Measurements from ENCODE around the gene CBLB.
"Not testable (repeated sequence)": the region's sequence is repeated elsewhere in the genome, so short reads cannot be mapped to it uniquely, and the experiment has no call there.

Gene CBLB

GRCh38 chr3:105788593-105788992, 80.2 kb downstream of the CBLB start:
- no peak for DNase-seq

DNA sequence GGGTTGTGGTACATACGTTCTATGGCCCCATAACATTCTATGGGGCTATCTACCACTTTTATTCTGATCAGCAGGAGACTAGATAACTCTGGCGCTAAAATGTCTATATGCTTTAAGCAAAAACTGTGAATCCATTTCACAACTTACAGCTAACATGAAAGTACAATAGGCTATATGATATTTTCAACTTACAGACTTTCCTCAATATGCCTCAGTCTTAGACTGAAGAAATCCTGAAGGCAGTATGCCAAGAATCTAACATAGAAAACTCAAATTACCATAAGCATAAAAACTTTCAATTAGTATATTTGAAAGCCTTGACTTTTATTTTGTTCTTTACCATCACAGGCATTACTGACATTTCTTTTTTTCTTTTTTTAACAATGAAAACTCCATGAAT, 81.4 kb downstream of the CBLB start:
- no peak for DNase-seq

DNA sequence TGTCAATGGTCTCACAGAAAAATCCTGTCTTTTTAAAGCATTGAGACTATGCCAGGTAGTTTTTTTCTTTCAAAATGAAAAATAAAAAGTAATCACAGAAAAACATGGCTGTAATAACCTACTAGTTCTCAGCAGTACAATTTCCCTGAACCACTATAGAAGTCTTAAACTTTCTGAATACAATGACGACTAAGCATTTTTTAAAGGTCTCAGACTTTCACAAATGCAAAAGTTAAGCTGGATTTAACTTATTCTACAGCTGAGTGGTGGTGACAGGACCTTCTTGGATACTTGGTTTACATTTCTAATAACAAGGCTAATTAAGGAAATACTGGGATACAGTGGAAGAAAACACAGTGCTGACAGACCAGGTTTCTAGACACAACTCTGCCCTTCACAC, 81.8 kb downstream of the CBLB start:
- no peak for DNase-seq

DNA sequence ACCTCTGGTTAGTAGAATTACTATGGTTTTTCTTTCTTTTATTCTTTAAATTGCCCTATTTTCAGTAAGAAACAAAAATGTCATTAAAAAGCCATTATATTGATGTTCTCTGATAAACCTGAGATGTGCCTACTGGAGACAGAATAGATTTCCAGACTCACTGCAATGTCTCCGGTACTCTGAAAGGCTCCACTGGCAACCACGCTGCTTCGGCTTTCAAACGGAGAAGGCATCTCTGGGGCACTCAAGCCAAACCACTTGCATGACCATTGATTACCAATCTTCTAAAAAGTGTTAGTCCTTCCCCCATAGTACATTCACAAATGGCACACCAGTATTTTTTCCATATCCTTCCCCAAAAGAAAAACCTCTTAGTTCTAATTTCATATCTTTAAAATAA, 82.6 kb downstream of the CBLB start:
- DNase-seq = peak in 1 of 51 donors; percentile 3

- DNase-seq = no peak
Measured at GRCh38 chr3:105785803-105786202, 83.0 kb downstream of the CBLB start.

DNA sequence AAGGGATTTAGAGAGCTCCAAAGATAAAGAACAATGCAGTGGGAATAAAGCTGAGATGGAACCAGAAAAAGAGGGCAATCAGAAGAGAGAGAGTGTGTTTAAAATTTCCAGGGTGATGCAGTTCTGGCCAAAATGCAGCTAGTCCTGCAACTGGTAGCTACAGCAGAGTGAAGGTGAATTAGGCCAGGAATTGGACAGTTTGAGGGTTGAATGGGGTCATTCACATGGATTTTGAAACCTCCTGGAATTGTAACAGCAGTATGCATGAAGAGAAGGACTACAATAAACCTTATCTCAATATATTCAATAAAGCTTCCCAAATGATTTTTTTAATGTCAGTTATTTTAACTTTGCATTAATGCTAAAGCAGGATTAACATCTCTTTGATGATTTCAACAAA, 85.2 kb downstream of the CBLB start:
- DNase-seq = no peak

GRCh38 chr3:105781871-105782270, 86.9 kb downstream of the CBLB start:
- no peak for DNase-seq

DNA sequence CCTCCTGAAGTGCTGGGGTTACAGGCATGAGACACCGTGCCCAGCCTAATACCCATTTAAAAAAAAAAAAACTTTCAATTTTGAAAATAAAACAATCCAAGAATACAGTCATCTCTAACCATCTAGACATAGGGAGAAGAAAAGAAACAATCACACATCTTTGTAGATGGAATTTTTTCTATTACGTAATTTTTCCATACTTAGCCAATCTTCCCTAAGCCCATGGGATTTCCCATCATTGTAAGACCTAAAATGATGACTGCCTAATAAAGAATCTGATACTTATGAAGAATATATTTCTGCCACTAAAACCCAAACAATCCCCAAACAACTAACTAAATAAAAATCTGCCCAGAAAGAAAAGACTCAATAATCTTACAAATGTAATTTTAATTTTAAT, 88.7 kb downstream of the CBLB start:
- no peak for DNase-seq

DNA sequence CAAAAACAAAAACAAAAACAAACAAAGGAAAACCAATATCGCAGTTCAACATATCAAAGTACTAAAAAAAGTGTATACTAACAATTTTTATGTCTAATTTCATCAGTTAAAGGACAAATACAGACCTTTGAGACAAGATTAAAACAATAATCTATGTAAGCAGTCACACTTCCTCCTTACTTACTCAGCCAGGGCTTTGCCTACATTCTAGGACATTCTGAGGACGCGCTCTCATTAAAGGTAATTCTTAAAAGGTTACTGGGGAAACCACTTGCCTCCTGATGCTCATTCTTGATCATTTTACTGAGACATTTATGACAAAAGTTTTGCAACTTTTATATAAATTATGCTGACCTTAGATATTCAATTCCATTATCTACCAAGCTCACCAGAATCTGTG, 93.4 kb downstream of the CBLB start:
- DNase-seq = no peak

DNA sequence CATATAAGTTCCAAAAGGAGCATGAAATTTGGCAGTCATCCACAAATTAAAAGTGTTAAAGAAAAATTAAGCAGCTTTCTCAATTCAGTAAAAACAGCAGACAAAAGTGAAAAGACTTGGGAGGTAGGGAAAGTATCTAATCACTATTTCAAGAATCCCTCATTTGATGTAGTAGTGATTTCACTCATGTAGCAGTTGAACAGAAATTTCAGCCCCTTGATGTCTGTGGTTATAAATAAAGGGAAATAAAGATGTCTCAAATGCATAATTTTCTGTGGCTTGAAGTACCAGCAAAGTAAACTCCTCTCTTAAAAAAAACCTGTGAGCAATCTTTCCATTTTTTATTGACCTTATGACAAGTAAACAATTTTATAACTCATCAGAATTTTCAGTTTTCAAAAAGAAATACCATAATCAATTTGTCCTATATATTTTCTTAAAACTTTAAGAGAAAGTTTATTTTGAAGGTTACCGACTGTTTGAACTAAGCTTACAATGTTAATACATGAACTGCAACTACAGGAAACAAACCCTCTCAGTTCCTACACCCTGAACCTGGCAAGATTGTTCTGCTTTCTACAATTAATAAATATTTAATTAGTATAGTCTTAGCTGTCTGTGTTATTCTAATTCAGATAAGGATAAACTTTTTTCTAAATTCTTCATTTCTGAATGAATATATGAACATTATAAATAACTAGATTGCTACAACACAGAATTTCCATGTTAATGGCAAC, 94.2 kb downstream of the CBLB start:
- DNase-seq = no peak

DNA sequence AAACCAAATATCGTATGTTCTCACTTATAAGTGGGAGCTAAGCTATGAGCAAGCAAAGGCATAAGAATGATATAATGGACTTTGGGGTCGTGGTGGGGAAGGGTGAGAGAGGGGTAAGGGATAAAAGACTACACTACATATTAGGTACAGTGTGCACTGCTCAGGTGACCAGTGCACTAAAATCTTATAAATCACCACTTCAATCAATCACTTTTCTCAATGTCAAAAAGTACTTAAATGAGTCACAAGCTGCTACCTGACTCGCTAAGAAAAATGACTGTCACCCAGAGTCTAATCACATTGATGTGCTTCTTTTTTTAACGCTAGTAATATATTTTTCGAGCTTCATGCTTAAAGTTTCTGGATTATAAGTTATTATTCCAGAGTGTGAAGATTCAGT, 95.5 kb downstream of the CBLB start:
- no peak for DNase-seq

DNA sequence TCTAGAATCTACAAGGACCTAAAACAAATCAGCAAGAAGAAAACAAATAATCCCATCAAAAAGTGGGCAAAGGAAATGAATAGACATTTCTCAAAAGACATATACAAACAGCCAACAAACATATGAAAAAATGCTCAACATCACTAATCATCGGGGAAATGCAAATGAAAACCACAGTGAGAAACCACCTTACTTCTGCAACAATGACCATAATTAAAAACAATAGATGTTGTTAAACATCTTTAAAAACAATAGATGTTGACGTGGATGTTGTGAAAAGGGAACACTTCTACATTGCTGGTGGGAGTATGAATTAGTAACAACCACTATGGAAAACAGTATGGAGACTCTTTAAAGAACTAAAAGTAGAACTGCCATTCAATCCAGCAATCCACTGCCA, 96.2 kb downstream of the CBLB start:
- DNase-seq = no peak

DNA sequence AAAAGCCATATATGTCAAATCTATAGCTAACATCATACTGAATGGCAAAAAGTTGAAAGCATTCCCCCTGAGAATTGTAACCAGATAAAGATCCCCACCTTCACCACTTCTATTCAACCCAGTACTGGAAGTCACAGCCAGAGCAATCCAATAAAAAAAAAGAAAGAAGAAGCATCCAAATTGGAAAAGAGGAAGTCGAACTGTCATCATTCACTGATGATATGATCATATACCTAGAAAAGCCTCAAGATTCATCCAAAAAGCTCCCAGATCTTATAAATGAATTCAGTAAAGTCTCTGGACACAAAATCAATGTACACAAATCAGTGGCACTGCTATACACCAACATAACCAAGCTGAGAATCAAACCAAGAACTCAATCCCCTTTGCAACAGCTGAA, 97.4 kb downstream of the CBLB start:
- DNase-seq = no peak

- no peak for DNase-seq
Measured at GRCh38 chr3:105770410-105770809, 98.4 kb downstream of the CBLB start.

DNA sequence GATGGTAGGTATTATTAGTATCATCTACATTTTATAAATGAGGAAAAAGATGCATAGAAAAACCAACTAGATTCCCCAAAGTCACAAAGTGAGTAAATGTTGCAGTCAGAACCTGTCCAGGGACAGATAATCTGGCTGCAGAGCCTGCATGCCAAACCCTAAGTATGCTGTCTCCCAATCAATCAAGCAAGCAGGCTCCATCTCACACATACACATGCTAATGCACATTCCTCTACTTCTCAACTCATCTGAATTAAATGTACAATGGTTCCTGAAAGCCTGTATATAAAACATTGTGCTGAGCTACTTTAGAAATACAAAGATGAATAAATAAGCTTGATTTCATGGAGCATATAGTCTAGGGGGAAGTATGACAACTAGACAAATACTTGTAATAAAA, 101.0 kb downstream of the CBLB start:
- no peak for DNase-seq

- DNase-seq = no peak
Measured at GRCh38 chr3:105767216-105767615, 101.6 kb downstream of the CBLB start.

GRCh38 chr3:105765308-105765639, 103.5 kb downstream of the CBLB start:
- DNase-seq = no peak

- DNase-seq = no peak
Measured at GRCh38 chr3:105764378-105765307, 104.2 kb downstream of the CBLB start.

GRCh38 chr3:105763659-105764036, 105.2 kb downstream of the CBLB start:
- DNase-seq = no peak

- no peak for DNase-seq
Measured at GRCh38 chr3:105762749-105763658, 105.8 kb downstream of the CBLB start.

DNA sequence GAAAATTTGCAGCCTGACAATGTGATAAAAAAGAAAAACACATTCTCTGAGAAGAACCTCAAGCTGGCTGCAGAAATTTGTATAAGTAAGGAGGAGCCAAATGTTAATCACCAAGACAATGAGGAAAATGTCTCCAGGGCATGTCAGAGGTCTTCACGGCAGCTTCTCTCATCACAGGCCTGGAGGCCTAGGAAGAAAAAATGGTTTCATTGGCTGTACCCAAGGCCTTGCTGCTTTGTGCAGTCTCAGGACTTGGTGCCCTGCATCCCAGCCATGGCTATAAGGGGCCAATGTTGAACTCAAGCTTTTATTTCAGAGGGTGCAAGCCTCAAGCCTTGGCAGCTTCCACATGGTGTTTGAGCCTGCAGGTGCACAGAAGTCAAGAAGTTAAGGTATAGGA, 106.6 kb downstream of the CBLB start:
- DNase-seq = not testable (repeated sequence)

DNA sequence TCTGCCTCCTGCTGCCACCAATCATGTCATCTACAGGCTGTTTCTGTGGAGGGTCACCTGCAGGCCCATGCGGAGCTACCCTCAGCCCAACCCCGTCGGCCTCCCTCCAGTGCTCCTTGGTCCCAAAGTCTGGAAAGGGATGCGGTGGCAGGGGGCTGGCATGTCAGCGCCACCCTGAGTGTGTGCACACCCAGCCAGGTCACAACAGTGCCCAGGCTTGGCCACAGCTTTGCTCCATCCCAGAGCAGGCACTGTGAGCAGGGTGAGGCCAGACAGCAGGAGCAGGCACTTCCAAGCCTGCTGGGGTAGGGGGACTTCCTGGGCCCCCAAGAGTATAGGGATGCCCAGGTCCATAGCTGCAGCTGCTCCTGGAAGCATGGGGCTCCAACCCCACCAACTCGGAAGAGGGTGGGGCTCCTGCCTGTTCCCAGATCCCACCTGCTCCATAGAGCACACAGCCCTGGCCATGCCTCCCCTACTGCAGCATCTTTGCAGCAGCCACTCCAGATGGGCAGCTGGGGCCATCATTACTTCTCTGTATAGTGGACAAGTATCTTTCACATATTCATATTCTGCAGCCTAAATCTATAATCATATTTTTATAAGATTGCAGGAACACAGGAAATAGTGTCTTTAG, 109.3 kb downstream of the CBLB start:
- DNase-seq = no peak
